NCI-H1930 (cell line): ENCODE data around the gene CEP63.
"Not testable (repeated sequence)": the region's sequence is repeated elsewhere in the genome, so short reads cannot be mapped to it uniquely, and the experiment has no call there.

Experiments
- DNase-seq, 2 experiments: peaks; one replicate each; lab custom pipeline; 2025; lab: John Stamatoyannopoulos, UW

CEP63 gene

GRCh38 chr3:134576426-134576825 lies 90.6 kb downstream of the CEP63 start:
- no peak for DNase-seq

DNA sequence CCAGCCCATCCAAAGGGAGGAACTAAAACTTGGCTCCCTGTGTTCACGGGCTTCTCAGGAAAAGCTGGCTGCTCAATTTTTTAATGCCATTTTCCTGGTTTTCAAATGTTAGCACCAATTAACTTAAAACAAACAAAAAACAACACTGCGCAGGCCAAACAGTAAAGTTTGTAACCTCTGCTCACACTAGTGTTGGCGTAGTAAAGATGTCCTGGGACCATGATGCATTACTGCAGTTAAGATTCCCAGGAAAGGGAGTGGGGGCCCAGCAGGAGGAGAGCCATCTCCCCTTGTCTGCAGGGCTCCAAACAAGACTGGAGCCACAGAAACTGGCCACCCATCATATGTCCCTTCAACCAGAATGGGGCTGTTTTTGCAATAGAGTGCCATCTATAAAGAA lies 91.0 kb downstream of the CEP63 start:
- no peak for DNase-seq

DNA sequence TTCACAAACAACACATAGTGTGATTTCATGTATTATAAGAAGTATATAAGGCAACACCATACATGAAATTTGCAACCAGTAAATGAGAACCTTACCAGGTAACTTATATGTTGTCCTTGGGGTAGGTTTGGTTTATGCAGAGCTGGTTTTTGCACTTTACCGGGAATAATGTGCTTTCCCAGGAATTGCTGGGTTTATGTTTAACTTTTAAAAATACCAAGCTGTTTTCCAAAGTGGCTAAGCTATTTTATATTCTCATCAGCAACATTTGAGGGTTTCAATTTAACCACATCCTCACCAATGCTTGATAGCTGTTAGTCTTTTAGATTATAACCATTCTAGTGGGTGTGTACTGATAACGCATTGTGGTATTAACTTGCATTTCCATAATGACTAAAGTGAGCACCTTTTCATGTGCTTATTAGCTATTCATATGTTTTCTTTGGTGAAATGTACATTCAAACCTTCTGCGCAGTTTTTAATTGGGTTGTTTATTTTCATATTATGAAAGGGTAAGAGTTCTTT lies 93.3 kb downstream of the CEP63 start:
- no peak for DNase-seq

DNA sequence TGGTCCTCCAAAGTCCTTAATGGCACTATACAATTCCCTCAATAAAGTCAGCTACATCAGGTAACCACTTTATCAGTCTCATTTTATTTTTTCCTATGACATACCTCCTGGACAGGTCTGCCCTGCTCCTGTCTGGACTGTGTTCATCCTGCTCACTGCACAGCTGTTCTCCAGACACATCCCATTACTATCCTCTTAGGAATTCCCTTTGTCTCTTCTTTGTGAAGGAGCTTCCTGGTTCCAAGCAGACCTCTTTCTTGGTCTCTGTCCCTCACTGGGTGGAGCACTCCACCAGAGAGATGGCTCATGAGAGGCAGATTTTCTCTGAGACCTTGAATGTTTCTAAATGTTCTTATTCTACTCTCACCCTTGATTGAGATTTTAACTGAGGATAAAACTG lies 104.9 kb downstream of the CEP63 start:
- DNase-seq = no peak

GRCh38 chr3:134592806-134593205 lies 106.9 kb downstream of the CEP63 start:
- DNase-seq = no peak

- DNase-seq = no peak
Observed at GRCh38 chr3:134594331-134594741, 108.5 kb downstream of the CEP63 start.

- not testable (repeated sequence) for DNase-seq
Observed at GRCh38 chr3:134594986-134595385, 109.1 kb downstream of the CEP63 start.

- no peak for DNase-seq
Observed at GRCh38 chr3:134597390-134597970, 111.6 kb downstream of the CEP63 start.

DNA sequence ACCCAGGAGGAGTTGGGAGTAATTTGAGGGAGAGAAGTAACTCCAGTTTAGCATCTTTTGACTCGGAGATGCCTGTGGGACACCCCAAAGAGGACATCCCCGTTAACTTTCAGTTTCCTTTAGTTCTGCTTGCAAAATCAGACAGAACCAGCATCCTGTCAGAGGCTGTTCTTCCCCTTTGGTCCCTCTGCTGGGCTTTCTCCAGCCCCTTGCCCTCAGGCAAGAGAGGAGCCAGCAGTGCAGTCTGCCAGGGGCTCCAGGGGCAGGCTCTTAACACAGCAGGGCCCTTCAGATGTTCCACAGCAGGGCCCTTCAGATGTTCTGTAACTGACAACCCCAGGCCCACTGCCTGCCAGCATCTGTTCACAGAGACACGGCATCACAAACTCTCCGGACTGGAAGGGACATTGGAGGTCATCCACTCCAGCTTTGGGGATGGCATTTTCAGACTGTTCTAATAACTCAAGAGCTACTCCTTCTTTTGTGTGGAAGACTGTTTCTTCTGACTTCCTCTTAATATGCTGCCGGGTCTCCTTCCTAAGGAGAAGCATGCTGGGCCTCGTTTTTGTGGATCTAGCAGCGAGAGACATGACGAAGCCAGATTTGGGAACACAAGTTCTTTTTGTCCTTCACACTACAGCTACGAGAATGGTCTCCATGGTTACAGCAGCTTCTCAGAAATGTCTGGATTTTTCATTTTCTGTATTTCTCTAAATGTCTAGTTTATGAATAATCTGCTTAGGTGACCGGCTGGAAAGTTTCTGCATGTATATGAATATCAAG lies 113.1 kb downstream of the CEP63 start:
- DNase-seq = no peak

DNA sequence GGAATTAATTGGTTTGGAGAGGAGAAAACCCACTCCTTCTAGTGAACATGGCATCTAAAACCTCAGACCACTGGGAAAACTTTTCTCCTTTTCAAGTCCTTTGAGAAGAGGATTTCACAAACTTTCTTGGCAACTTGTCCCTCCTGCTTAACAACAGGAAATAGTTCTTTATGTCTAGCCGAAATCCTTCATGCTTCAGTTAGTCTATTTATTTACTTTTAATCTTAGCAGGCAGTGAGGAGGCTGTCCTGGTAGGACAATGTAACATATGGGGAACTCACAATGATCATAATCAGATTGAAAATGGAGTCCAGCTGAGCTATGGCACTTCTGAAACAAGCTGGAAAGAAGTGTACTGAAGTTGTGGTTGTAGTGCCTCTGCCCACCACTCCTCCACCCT lies 114.3 kb downstream of the CEP63 start:
- no peak for DNase-seq

DNA sequence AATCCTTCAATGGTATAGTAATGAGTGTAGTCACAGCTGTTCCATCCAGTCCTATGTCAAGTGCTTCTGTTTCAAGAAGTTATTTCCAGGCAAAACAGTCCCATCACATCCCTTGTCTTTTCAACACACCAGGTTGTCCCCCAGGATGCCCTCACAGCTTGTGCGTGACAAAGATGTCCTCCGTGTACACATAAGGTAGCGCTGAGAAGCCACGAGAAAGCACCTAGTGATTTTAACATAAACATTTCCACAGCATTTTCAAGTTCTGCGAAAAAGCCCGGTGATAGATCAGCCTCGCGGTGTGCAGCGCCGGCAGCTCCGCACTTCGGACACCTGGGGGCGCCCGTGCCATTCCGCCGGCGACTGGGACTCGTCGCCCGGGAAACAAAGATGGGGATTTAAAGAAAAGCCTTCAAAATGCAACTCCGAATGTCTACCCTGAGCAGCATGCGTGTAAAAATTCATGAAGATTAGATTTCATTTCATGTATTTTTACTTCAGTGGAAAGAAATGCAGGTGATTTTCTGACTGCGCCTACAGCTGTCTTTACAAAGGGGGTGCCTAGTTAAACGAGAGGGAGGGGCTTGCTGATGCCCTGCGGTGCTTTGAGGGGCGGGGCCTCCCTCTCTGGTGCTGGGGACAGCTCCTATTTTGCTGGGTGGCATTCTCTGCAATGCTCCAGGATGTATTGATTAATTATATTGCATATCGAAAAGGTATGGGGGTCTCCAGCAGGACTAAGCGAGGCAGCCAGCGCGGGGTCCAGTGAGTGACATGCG lies 115.0 kb downstream of the CEP63 start:
- peak in 1 of 2 experiments; percentile 34 for DNase-seq

DNA sequence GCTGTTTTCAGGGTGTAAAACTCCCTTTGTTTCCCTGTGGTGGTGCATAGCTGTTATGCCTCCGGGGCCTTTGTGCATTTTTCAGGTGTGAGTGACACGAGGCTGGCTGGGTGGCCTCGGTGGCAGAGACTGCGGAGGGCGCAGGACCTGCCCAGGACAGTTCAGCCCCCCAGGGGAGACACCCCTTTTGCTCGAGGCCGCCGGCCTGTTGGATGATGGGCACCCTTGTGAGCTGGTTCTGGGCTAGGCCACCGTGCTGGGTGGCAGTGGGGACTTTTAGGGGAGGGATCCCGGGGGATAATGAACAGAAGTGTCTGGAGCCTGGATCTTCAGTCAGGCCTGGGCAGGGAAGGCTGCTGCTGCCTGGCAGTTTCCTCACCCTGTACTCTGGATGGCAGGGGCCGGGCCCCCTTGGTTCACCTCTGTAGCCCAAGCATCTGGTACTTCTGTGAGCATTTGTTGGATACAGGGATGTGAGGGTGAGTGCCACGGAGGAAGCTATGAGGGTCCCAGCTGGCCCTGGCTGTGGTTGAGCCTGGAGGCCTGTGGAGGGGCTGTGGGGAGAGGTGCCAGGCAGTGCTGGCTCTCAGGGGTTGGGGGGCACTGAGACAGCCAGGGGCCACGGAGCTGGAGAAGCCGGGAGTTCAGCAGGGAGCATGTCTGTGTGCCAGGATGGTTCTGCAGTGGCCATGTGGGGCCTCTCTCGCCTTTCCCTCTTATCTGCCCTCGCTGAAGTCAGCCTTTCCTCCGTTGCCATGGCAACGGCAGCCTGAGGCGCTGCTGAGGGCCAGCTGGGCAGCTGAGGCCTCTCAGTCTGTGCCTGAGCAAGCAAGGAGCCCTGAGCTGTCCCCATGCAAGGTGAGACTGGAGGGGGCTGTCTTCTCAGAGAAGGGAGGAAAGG lies 115.9 kb downstream of the CEP63 start:
- no peak for DNase-seq

- no peak for DNase-seq
Observed at GRCh38 chr3:134602440-134602814, 116.6 kb downstream of the CEP63 start.

DNA sequence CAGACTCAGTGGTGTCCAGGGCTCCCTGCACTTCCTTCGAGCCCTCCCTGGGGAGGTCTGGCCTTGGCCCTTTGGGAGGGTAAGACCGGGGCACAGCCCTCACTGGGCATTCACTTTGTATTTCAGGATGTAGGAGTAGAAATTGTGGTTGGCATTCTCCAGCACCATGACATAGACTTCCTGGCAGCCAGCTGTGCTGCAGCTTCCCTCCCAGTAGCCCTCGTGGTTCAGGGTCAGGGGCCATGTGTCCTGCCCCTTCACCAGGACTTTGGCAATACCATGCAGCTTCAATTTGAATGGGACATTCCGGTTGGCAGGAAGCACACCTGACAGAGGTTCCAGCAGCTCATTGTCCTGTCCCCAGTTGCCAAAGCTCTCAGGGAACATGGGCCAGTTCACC lies 117.6 kb downstream of the CEP63 start:
- DNase-seq = no peak

DNA sequence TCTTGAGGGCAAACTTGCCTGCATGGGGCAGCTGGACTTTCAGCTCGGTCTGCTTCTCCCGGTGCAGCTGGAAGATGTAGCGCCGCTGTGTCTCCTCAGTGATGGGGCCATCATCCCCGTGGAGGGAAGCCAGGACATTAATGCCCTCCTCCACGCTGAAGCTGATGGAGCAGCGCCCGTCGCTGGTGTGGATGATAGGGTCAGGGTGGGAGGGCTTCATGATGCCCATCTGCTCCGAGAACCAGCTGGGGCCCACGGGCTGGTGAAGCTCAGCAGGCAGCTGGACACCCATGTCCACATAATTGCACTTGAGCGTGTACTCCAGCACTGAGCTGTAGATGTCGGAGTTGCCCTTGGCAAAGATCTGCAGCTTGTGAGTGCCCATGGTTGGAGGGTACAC lies 118.1 kb downstream of the CEP63 start:
- DNase-seq = no peak

DNA sequence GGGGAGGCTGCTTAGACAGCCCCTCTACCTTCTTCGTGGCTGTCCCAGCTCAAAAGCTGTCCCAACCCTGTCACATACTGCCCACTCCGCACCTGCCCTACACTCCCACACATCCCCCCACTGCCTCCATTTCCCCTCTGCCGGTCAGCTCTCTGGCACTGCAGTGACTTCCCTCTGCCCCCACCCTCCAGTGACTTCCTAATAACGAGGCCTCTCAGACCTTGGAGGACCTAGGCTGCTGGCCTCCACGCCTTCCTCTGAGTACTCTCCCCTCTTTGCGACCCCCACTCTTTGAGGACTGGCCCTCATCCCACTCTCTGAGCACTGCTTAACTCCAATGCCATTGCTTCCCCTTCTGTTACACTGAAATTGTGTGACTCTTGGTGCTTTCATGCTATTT lies 119.7 kb downstream of the CEP63 start:
- DNase-seq = no peak

DNA sequence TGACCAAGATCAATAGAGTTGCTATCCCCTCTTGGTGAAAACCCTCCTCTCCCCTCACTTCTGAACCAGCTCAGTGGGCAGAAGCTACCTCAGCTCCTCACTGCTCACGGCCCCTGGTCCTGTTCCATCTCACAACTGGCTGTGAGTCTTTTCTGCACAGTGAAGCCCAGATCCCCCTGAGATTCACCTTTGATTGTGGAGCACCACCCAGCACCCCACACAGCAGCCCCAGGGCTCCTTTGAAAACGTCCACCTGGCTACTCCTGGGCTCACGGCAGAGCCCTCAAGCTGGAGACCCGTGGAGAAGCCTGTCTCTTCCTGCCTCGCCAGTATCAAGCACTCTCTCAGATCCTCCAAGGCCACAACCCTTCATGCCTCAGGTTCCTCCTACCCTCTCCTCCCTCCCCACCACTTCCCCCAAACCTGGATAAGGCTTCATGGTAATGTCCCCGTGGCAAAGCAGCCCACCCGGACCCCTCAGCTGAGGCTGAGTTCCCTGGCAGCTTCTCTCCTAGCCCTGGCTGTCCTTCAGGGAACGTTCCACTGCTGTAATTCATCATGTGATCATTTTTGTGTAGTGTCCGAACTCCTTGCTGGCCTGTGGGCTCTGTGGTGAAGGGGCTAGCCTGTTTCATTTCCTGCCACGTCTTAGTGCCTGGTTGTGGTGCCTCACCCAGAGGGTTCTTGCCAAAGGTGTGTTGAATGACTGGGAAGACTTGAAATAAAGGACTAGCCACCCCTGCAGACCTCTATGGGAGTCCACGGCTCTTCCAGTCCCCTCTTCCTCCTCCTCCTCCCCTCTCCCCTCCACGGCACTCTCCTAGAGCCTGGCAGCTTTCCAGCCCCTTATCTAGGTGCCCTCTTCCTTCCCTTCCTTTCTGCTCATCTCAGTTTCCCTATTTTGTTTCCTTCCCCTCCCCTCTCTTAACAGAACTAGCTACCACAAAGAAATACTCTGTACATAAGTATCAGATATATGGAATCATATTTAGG lies 120.5 kb downstream of the CEP63 start:
- no peak for DNase-seq

- no peak for DNase-seq
Observed at GRCh38 chr3:134607054-134608022, 121.5 kb downstream of the CEP63 start.

GRCh38 chr3:134608023-134608770 lies 122.3 kb downstream of the CEP63 start:
- DNase-seq = no peak
